NCI-H82 (cell line): Measurements from ENCODE around the gene KRT81.
"Not testable (repeated sequence)": the region's sequence is repeated elsewhere in the genome, so short reads cannot be mapped to it uniquely, and the experiment has no call there.

Experiments
- DNase-seq: peaks from one replicate; lab custom pipeline; 2025; lab: John Stamatoyannopoulos, UW

Gene KRT81

GRCh38 chr12:52274521-52275120, 16.7 kb downstream of the KRT81 start, which contains the start of gene KRT86:
Gene KRT86, plus strand, starts transcription at chr12:52274645. Its CDS starts 27,272 bp downstream, at chr12:52301917.
- no peak for DNase-seq

DNA sequence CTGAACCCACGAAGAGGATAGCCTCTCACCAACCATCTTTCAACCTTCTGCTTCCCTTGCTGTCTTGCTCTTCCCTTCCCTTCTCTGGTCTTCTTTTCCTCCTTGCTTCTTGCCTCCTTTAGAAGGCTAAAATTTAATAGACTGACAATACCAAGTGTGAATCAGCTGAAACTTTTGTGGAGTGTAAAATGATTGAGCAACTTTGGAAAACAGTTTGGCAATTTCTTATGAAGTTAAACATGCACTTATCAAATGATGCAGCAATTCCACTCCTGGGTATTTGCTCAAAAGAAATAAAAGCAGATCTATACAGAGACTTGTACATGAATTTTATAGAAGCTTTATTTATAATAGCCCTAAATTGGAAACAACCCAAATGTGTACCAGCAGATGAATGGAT, 20.2 kb downstream of the KRT81 start:
- no peak for DNase-seq

DNA sequence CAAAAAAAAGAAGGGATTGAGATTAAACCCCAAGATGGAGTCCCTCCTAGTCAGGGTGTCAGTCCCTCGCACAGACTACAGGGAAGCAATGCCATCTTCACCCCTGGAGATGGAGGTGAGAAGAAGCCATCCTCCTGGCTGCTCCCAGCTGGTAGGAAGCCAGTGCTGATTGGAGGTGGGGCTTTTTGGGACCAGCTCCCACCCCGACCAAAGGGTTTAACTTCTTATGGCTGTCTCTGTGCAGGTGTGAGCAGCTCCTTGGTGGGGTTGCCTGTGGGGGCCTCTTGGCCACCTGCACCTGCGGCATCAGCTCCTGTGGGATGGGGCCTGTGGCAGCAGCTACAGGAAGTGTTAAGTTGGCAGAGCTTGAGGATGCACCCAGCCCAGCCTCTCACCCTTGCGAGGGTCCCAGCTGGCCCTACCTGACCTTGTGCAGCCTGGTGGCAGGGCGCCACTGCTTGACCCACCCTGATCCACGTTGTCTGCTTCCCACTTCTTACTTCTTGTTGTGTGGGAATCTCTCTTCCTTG, 20.7 kb downstream of the KRT81 start:
- no peak for DNase-seq

DNA sequence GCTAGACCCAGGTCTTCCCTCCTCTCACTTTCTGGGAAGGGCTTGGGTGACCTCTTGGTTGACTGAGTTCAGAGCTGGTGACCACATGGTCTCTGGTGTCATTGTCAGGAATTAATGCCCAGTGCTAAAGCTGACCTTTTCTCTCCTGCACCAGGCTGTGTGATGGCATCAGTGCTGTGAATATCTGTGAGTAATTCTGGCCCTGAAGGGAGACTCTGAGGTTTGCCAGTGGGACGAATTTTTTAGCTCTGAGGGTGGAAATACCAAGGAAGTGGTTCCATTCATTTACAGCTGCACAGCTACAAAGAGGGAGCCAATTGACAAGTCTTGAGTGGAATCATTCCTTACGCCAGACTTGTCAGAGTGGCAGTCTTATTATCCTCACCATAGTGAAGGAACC, 23.1 kb downstream of the KRT81 start:
- no peak for DNase-seq

DNA sequence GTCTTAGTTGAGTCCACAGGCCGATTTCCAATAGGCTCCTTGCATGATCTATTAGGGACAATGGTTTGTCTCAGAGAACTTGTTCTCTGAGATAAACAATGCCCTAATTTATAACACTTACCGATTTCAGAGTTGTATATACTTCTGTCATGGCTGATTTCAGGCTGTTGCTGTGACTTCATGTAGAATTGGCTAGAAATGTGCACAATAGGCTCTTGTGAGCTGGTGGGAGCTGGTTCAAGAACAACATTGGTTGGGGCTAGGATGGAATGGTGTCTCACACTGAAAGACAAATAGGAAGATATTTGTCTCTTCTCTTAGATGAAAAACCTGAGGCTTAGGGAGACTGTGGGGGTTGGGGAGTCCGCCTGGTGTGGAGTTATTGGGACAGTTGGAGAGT, 23.6 kb downstream of the KRT81 start:
- DNase-seq: no peak

DNA sequence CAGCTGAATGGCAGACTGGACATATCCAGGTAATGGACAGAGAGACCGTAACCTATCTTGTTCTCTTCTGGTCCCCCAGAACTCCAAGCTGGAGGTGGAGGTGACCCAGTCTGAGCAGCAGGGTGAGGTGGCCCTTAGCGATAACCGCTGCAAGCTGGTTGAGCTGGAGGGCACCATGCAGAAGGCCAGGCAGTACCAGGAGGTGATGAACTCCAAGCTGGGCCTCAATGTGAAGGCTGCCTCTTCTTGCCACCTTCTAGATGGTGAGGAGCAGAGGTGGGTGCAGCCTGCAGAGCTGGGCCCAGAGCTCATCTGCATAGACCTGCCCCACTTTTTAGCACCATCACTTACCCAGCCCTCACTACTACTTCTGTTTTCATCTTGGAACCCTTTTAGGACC, 24.1 kb downstream of the KRT81 start:
- no peak for DNase-seq

GRCh38 chr12:52266514-52266913, 24.8 kb downstream of the KRT81 start:
- no peak for DNase-seq

- no peak for DNase-seq
Observed at GRCh38 chr12:52264435-52264825, 26.9 kb downstream of the KRT81 start.

GRCh38 chr12:52263761-52264434, 27.4 kb downstream of the KRT81 start:
- no peak for DNase-seq

- DNase-seq: no peak
Observed at GRCh38 chr12:52262286-52262685, 29.0 kb downstream of the KRT81 start.

- DNase-seq: no peak
Observed at GRCh38 chr12:52261208-52261484, 30.2 kb downstream of the KRT81 start.

GRCh38 chr12:52260361-52261207, 30.8 kb downstream of the KRT81 start:
- peak; percentile 36 for DNase-seq

DNA sequence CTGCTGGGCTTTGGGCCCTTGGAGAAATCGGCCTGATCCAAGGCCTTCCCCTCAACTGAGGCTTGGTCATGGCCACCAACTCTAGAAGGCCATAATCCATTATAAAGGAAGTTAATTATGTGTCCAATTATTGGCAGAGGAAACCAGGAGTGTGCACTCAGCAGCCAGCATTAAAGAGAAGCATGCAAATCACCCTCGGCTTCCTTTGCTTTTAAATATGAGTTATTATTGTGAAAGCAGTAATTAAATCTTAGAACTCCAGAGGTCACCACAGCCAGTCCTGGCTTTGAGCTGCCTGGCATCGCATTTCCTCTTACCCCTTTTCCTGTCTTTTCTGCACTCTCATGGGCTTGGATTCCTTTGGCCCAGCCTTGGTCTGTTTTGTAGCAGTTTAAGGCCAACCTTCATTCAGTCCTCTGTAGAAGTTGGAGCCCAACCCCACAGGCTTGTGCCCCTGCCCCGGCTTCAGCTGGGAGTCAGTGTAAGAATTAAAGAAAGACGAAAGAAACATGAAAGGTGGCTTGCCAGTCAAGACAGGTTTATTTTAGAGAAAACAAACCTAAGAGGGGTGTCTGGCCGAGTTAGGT, 31.6 kb downstream of the KRT81 start:
- no peak for DNase-seq

- no peak for DNase-seq
Observed at GRCh38 chr12:52258335-52258901, 32.9 kb downstream of the KRT81 start.

GRCh38 chr12:52257922-52258321, 33.4 kb downstream of the KRT81 start:
- DNase-seq: not testable (repeated sequence)

GRCh38 chr12:52257074-52257551, 34.2 kb downstream of the KRT81 start:
- no peak for DNase-seq

DNA sequence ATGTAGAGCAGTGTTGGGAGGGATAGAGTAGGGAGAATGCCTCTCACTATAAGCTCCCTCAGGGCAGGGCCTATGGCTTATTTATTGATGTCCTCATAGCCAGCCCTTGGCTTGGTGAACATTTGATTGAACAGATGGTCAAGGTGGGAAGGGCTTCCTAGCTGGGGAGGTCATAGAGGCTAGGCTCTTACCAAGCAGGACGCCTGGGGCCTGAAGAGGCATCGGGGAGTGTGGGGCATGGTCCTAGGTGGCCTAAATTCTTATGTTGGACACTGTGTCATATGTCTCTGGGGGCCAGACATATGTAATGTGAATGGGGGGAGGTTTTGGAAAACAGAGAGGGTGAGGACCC, 34.8 kb downstream of the KRT81 start:
- DNase-seq: no peak

- no peak for DNase-seq
Observed at GRCh38 chr12:52255926-52256583, 35.3 kb downstream of the KRT81 start.

- no peak for DNase-seq
Observed at GRCh38 chr12:52254965-52255751, 36.2 kb downstream of the KRT81 start.

GRCh38 chr12:52254180-52254964, 37.0 kb downstream of the KRT81 start:
- DNase-seq: no peak
